WTC11 (cell line): ENCODE results near the gene DAD1. TPM values are rescaled to one million over a fixed set of nuclear protein-coding genes. Genes with fewer than 3 reads are reported as not detected.

ENCODE experiments used
- ATAC-seq: fragments of 200-7000 bp; cut with Tn5 transposase; 2 replicates; pipeline ENCODE4 v1.10.0; 2021; ENCODE audit warnings: mild to moderate bottlenecking, moderate library complexity
- CTCF ChIA-PET: fragments of 300-600 bp; sonication (Branson Sonifier 250); formaldehyde crosslinking; loops from one replicate; lab custom pipeline; 2021; ENCODE audit warnings: antibody characterized with exemption; lab: Charles Lee
- POLR2A ChIA-PET: fragments of 350-600 bp; sonication (Branson Sonifier 250); formaldehyde crosslinking; loops from one replicate; lab custom pipeline; 2021; ENCODE audit warnings: antibody characterized with exemption; lab: Charles Lee
- DNase-seq: peaks from one replicate; pipeline ENCODE4 v3.0.0; 2021; ENCODE audit warnings: low spot score
- H3K27ac Mint-ChIP-seq: 2 replicates; pipeline ENCODE4 v1.8.0; 2021; ENCODE audit warnings: mixed read lengths
- H3K27me3 Mint-ChIP-seq: 2 replicates; pipeline ENCODE4 v1.8.0; 2021; ENCODE audit warnings: low read depth, mild to moderate bottlenecking, moderate library complexity, mixed read lengths
- H3K36me3 Mint-ChIP-seq: 2 replicates; pipeline ENCODE4 v1.8.0; 2021; ENCODE audit warnings: mixed read lengths
- H3K4me1 Mint-ChIP-seq: 2 replicates; pipeline ENCODE4 v1.8.0; 2022; ENCODE audit warnings: mixed read lengths
- H3K4me3 Mint-ChIP-seq: 2 replicates; pipeline ENCODE4 v1.8.0; 2021; ENCODE audit warnings: mild to moderate bottlenecking, moderate library complexity, mixed read lengths
- H3K9me3 Mint-ChIP-seq: 2 replicates; pipeline ENCODE4 v1.8.0; 2021; ENCODE audit warnings: mixed read lengths
- ATF1 ChIP-seq: sonication (generic); formaldehyde crosslinking; IDR thresholded peaks from 2 replicates; pipeline ENCODE4 v1.8.1; 2023; ENCODE audit warnings: mild to moderate bottlenecking, moderate library complexity, missing genetic modification reagents
- ETV6 ChIP-seq: sonication (generic); formaldehyde crosslinking; IDR thresholded peaks from 2 replicates; pipeline ENCODE4 v1.8.1; 2022; ENCODE audit warnings: mild to moderate bottlenecking, missing genetic modification reagents
- NFYB ChIP-seq: sonication (generic); formaldehyde crosslinking; conservative IDR thresholded peaks from 2 replicates; pipeline ENCODE4 v1.8.0; 2022; ENCODE audit warnings: low read depth, missing genetic modification reagents
- NR1H2 ChIP-seq: sonication (generic); formaldehyde crosslinking; IDR thresholded peaks from 2 replicates; pipeline ENCODE4 v1.9.0; 2021; ENCODE audit warnings: mild to moderate bottlenecking, moderate library complexity, missing genetic modification reagents
- SMAD4 ChIP-seq: sonication (generic); formaldehyde crosslinking; IDR thresholded peaks from 2 replicates; pipeline ENCODE4 v1.8.0; 2022; ENCODE audit warnings: mild to moderate bottlenecking, missing genetic modification reagents
- TCF7 ChIP-seq: sonication (generic); formaldehyde crosslinking; IDR thresholded peaks from 2 replicates; pipeline ENCODE4 v1.8.0; 2022; ENCODE audit warnings: mild to moderate bottlenecking, low read depth, missing genetic modification reagents, moderate library complexity
- TEAD4 ChIP-seq: sonication (generic); formaldehyde crosslinking; IDR thresholded peaks from 2 replicates; pipeline ENCODE4 v1.8.0; 2022; ENCODE audit warnings: mild to moderate bottlenecking, missing genetic modification reagents
- ZNF121 ChIP-seq: sonication (generic); formaldehyde crosslinking; IDR thresholded peaks from 2 replicates; pipeline ENCODE4 v1.8.0; 2023; ENCODE audit warnings: missing genetic modification reagents
- ZNF416 ChIP-seq: fragments of 250-450 bp; sonication (Bioruptor Pico); IDR thresholded peaks from 2 replicates; pipeline ENCODE4 v1.9.0; 2021; ENCODE audit warnings: mild to moderate bottlenecking, inconsistent platforms
- total RNA-seq: library from RNA; stranded (reverse); gene quantifications from 3 replicates; pipeline ENCODE4 v1.2.3, GENCODE V29; 2021
- TF ChIP-seq, protein P1 (sequence below): sonication (generic); formaldehyde crosslinking; IDR thresholded peaks from 2 replicates; pipeline ENCODE4 v1.8.1; 2023; ENCODE audit warnings: mild to moderate bottlenecking, missing genetic modification reagents, borderline replicate concordance
- TF ChIP-seq, protein P2 (sequence below): sonication (generic); formaldehyde crosslinking; IDR thresholded peaks from 2 replicates; pipeline ENCODE4 v1.8.0; 2022; ENCODE audit warnings: mild to moderate bottlenecking, missing genetic modification reagents
- TF ChIP-seq, protein P3 (sequence below): fragments of 250-450 bp; sonication (Bioruptor Pico); IDR thresholded peaks from 2 replicates; pipeline ENCODE4 v1.9.0; 2021; ENCODE audit warnings: mild to moderate bottlenecking, borderline replicate concordance
- TF ChIP-seq, protein P4 (sequence below): sonication (generic); formaldehyde crosslinking; IDR thresholded peaks from 2 replicates; pipeline ENCODE4 v1.8.0; 2022; ENCODE audit warnings: mild to moderate bottlenecking, missing genetic modification reagents
- TF ChIP-seq, protein P5 (sequence below): sonication (generic); formaldehyde crosslinking; IDR thresholded peaks from 2 replicates; pipeline ENCODE4 v1.8.1; 2022; ENCODE audit warnings: mild to moderate bottlenecking, moderate library complexity, missing genetic modification reagents
- TF ChIP-seq, protein P6 (sequence below): sonication (generic); formaldehyde crosslinking; IDR thresholded peaks from 2 replicates; pipeline ENCODE4 v1.8.1; 2023; ENCODE audit warnings: mild to moderate bottlenecking, missing genetic modification reagents, moderate library complexity
- TF ChIP-seq, protein P7 (sequence below): sonication (generic); formaldehyde crosslinking; IDR thresholded peaks from 2 replicates; pipeline ENCODE4 v1.8.1; 2023; ENCODE audit warnings: mild to moderate bottlenecking, missing genetic modification reagents, moderate library complexity

The DAD1 gene
- total RNA-seq, 1 experiment from 2014 or later, result 125 TPM

DNA sequence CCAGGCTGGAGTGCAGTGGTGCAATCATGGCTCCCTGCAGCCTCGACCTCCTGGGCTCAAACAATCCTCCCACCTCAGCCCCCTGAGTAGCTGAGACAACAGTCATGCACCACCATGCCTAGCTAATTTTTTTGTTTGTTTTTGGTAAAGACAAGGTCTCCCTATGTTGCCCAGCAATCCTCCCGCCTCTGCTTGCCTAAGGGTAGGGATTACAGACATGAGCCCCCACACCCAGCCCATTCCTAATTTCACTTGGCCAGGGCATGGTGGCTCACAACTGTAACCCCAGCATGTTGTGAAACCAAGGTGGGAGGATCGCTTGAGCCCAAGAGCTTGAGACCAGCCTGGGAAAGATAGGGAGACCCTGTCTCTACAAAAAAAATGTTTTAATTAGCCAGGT, 9.1 kb downstream of the DAD1 start:
- POLR2A ChIA-PET, result interaction anchor here (0.9 kb wide), 1 partner anchor 9 kb away, joined by 6 read pairs; no protein-coding TSS in a partner anchor
- TF ChIP-seq NFYB (CRISPR knock-in tag) (no peak), SMAD4 (CRISPR knock-in tag) (no peak), ETV6 (no peak), ZNF416 (CRISPR knock-in tag) (no peak), ZNF121 (CRISPR knock-in tag) (no peak), ATF1 (CRISPR knock-in tag) (no peak), NR1H2 (CRISPR knock-in tag) (no peak), TEAD4 (CRISPR knock-in tag) (no peak), TCF7 (CRISPR knock-in tag) (no peak)
- TF ChIP-seq, protein P1, sequence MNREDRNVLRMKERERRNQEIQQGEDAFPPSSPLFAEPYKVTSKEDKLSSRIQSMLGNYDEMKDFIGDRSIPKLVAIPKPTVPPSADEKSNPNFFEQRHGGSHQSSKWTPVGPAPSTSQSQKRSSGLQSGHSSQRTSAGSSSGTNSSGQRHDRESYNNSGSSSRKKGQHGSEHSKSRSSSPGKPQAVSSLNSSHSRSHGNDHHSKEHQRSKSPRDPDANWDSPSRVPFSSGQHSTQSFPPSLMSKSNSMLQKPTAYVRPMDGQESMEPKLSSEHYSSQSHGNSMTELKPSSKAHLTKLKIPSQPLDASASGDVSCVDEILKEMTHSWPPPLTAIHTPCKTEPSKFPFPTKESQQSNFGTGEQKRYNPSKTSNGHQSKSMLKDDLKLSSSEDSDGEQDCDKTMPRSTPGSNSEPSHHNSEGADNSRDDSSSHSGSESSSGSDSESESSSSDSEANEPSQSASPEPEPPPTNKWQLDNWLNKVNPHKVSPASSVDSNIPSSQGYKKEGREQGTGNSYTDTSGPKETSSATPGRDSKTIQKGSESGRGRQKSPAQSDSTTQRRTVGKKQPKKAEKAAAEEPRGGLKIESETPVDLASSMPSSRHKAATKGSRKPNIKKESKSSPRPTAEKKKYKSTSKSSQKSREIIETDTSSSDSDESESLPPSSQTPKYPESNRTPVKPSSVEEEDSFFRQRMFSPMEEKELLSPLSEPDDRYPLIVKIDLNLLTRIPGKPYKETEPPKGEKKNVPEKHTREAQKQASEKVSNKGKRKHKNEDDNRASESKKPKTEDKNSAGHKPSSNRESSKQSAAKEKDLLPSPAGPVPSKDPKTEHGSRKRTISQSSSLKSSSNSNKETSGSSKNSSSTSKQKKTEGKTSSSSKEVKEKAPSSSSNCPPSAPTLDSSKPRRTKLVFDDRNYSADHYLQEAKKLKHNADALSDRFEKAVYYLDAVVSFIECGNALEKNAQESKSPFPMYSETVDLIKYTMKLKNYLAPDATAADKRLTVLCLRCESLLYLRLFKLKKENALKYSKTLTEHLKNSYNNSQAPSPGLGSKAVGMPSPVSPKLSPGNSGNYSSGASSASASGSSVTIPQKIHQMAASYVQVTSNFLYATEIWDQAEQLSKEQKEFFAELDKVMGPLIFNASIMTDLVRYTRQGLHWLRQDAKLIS (CRISPR knock-in tag), result no peak
- TF ChIP-seq, protein P2, sequence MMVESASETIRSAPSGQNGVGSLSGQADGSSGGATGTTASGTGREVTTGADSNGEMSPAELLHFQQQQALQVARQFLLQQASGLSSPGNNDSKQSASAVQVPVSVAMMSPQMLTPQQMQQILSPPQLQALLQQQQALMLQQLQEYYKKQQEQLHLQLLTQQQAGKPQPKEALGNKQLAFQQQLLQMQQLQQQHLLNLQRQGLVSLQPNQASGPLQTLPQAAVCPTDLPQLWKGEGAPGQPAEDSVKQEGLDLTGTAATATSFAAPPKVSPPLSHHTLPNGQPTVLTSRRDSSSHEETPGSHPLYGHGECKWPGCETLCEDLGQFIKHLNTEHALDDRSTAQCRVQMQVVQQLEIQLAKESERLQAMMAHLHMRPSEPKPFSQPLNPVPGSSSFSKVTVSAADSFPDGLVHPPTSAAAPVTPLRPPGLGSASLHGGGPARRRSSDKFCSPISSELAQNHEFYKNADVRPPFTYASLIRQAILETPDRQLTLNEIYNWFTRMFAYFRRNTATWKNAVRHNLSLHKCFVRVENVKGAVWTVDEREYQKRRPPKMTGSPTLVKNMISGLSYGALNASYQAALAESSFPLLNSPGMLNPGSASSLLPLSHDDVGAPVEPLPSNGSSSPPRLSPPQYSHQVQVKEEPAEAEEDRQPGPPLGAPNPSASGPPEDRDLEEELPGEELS (CRISPR knock-in tag), result no peak
- TF ChIP-seq, protein P3, sequence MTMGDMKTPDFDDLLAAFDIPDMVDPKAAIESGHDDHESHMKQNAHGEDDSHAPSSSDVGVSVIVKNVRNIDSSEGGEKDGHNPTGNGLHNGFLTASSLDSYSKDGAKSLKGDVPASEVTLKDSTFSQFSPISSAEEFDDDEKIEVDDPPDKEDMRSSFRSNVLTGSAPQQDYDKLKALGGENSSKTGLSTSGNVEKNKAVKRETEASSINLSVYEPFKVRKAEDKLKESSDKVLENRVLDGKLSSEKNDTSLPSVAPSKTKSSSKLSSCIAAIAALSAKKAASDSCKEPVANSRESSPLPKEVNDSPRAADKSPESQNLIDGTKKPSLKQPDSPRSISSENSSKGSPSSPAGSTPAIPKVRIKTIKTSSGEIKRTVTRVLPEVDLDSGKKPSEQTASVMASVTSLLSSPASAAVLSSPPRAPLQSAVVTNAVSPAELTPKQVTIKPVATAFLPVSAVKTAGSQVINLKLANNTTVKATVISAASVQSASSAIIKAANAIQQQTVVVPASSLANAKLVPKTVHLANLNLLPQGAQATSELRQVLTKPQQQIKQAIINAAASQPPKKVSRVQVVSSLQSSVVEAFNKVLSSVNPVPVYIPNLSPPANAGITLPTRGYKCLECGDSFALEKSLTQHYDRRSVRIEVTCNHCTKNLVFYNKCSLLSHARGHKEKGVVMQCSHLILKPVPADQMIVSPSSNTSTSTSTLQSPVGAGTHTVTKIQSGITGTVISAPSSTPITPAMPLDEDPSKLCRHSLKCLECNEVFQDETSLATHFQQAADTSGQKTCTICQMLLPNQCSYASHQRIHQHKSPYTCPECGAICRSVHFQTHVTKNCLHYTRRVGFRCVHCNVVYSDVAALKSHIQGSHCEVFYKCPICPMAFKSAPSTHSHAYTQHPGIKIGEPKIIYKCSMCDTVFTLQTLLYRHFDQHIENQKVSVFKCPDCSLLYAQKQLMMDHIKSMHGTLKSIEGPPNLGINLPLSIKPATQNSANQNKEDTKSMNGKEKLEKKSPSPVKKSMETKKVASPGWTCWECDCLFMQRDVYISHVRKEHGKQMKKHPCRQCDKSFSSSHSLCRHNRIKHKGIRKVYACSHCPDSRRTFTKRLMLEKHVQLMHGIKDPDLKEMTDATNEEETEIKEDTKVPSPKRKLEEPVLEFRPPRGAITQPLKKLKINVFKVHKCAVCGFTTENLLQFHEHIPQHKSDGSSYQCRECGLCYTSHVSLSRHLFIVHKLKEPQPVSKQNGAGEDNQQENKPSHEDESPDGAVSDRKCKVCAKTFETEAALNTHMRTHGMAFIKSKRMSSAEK (CRISPR knock-in tag), result no peak
- TF ChIP-seq, protein P4, sequence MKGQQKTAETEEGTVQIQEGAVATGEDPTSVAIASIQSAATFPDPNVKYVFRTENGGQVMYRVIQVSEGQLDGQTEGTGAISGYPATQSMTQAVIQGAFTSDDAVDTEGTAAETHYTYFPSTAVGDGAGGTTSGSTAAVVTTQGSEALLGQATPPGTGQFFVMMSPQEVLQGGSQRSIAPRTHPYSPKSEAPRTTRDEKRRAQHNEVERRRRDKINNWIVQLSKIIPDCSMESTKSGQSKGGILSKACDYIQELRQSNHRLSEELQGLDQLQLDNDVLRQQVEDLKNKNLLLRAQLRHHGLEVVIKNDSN (CRISPR knock-in tag), result no peak
- TF ChIP-seq, protein P5, sequence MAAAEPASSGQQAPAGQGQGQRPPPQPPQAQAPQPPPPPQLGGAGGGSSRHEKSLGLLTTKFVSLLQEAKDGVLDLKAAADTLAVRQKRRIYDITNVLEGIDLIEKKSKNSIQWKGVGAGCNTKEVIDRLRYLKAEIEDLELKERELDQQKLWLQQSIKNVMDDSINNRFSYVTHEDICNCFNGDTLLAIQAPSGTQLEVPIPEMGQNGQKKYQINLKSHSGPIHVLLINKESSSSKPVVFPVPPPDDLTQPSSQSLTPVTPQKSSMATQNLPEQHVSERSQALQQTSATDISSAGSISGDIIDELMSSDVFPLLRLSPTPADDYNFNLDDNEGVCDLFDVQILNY (CRISPR knock-in tag), result no peak
- TF ChIP-seq, protein P6, sequence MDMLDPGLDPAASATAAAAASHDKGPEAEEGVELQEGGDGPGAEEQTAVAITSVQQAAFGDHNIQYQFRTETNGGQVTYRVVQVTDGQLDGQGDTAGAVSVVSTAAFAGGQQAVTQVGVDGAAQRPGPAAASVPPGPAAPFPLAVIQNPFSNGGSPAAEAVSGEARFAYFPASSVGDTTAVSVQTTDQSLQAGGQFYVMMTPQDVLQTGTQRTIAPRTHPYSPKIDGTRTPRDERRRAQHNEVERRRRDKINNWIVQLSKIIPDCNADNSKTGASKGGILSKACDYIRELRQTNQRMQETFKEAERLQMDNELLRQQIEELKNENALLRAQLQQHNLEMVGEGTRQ (CRISPR knock-in tag), result no peak
- TF ChIP-seq, protein P7, sequence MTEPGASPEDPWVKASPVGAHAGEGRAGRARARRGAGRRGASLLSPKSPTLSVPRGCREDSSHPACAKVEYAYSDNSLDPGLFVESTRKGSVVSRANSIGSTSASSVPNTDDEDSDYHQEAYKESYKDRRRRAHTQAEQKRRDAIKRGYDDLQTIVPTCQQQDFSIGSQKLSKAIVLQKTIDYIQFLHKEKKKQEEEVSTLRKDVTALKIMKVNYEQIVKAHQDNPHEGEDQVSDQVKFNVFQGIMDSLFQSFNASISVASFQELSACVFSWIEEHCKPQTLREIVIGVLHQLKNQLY (CRISPR knock-in tag), result no peak
- Mint-ChIP-seq H3K9me3 (no peaks in the 10 kb centered on the region), H3K4me3 (no peak overlapping the region), H3K36me3 (peaks cover 2% of the 10 kb centered on the region), H3K4me1 (no peaks in the 10 kb centered on the region), H3K27ac (no peak overlapping the region), H3K27me3 (no peaks in the 10 kb centered on the region; the same call in 1 of the 2 replicates)
- no peak for ATAC-seq
- CTCF ChIA-PET, result interaction anchor here (1.0 to 1.4 kb wide), 3 partner anchors 9 to 273 kb away, joined by 3 to 8 read pairs (median 3); no protein-coding TSS in a partner anchor
- no peak for DNase-seq
